HTERT RPE-1 (cell line): ENCODE measurements around the gene CNIH1.
"Not testable (repeated sequence)": the region's sequence is repeated elsewhere in the genome, so short reads cannot be mapped to it uniquely, and the experiment has no call there.

Source experiments
- in situ Hi-C: fragments of 300-500 bp; cut with MboI; formaldehyde crosslinking; loops from 4 replicates; pipeline ENCODE4 v1.14.3; 2020; ENCODE audit warnings: low sequenced_read_pairs

The CNIH1 gene

DNA sequence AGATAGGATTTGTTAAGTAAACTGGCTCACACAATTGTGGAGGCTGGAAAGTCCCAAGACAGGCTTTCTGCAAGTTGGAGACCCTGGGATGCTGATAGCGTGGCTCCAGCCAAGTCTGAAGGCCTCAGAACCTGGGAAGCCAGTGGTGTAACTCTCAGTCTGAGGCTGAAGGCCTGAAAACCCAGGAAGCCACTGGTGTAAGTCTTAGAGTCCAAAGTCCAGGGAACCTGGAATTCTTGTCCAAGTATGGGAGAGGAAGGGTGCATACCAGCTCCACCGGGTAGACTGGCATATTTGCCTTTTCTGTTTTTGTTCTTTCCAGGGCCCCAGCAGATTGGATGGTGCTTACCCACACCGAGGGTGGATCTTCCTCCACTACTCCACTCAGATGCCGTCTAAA, 29.5 kb upstream of the CNIH1 start:
- in situ Hi-C loops, result no loop called here

- in situ Hi-C loops, result no loop called here
These were observed 26.1 kb upstream of the CNIH1 start for GRCh38 chr14:54467280-54467679.

DNA sequence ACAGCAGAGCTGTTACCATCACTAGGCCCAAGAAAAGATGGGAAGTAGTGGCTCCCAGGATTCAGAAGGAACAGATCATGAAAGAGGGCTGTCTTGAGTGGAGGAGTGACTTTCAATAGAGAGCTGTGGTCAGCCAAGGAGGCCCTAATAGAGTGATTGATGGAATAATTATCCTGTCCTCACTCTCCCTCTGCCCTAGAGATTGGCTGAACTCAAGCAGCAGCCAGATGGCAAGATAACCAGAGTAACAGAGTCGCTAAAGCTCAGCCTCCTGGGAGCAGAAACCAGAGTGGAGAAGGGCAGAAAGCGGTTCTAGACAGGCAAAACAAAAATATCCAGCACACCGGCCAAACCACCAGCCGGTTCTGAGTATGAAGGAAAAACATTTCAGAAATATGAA, 24.5 kb upstream of the CNIH1 start:
- in situ Hi-C loops, result no loop called here

GRCh38 chr14:54462048-54462447, 20.9 kb upstream of the CNIH1 start:
- in situ Hi-C loops, result no loop called here

- in situ Hi-C loops, result no loop called here
These were observed 17.9 kb upstream of the CNIH1 start for GRCh38 chr14:54459106-54459505.

DNA sequence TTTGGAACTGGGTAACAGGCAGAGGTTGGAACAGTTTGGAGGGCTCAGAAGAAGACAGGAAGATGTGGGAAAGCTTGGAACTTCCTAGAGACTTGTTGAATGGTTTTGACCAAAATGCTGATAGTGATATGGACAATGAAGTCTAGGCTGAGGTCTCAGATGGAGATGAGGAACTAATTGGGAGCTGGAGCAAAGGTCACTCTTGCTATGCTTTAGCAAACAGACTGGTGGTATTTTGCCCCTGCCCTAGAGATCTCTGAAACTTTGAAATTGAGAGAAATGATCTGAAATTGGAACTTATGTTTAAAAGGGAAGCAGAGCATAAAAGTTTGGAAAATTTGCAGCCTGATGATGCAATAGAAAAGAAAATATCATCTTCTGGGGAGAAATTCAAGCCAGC, 17.4 kb upstream of the CNIH1 start:
- in situ Hi-C loops, result not testable (repeated sequence)

- in situ Hi-C loops, result no loop called here
These were observed 16.4 kb upstream of the CNIH1 start for GRCh38 chr14:54457609-54457996.

DNA sequence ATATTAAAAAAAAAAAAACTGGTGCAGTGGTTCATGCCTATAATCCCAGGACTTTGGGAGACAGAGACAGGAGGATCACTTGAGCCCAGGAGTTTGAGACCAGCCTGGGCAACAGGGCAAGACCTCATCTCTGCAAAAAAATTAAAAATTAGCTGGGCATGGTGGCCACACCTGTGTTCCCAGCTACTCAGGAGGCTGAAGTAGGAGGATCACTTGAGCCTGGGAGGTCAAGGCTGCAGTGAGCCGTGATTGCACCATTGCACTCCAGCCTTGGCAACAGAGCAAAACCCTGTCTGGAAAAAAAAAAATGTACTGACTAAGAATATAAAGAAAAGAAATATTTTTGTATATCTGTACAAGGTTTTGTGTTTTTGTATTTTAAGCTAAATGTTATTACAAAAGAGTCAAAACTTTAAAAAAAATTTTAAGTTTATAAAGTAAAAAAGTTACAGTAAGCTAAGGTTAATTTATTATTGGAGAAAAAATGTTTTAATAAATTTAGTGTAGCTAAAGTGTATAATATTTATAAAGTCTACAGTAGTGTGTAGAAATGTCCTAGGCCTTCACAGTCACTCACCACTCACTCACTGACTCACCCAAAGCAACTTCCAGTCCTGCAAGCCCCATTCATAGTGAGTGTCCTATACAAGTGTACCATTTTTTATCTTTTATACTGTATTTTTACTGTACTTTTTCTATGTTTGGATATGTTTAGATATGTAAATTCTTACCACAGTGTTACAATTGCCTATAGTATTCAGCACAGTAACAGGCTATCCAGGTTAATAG, 15.8 kb upstream of the CNIH1 start:
- in situ Hi-C loops, result not testable (repeated sequence)

- in situ Hi-C loops, result no loop called here
These were observed 14.2 kb upstream of the CNIH1 start for GRCh38 chr14:54455363-54455762.

- in situ Hi-C loops, result not testable (repeated sequence)
These were observed 12.8 kb upstream of the CNIH1 start for GRCh38 chr14:54453990-54454389.

DNA sequence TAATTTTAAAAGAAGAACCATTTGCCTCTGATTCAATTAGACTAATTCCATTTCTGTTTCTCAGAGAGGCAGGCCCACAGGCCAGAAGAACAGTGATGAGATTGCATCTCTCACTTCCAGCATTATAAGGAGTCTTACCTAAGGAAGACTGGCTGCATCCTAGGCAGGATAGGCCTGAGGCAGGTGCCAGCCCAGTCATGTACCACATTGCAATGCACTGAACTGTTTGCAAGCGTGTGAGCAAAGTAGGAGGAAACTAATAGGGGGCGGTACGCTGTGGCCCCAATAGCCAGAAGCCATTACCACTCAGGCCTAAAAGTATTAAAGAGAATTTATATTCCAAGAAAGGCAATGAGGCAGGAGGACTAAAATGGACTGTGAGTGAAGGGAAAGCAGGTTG, 12.1 kb upstream of the CNIH1 start:
- in situ Hi-C loops, result no loop called here

DNA sequence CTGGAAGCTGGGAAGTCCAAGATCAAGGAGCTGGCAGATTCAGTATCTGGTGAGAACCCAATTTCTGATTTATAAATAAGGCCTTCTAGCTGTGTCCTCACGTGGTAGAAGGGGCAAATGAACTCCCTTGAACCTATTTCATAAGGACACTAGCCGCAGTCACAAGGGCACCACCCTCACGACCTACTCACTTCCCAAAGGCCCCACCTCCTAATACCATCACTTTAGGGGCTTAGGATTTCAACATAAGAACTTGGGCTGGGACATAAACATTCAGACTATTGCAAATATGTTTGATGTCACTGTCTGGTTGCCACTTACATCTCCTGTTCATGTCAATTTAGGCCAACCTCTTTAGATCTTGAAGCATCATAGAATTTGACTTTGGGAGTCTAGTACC, 10.8 kb upstream of the CNIH1 start:
- in situ Hi-C loops, result no loop called here

GRCh38 chr14:54451121-54451601, 10.0 kb upstream of the CNIH1 start:
- in situ Hi-C loops, result no loop called here

DNA sequence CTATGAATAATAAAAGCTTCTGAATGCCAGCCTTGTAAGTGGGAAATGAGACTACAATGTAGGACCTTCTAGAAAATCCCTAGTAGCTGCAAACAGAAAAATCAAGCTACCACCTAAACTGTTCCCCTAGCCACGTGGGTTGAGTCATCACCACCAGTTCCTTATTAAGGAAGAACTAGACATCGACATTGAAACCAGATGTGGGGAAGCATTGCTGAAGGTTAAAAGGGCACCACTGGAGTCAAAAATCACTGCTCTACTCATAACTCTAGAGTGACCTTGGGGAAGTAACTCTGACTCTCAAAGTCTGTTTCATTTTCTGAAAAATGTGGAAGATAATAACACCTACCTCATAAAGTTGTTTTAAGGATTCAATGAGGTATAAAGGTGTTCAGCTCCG, 9.4 kb upstream of the CNIH1 start:
- in situ Hi-C loops, result no loop called here

DNA sequence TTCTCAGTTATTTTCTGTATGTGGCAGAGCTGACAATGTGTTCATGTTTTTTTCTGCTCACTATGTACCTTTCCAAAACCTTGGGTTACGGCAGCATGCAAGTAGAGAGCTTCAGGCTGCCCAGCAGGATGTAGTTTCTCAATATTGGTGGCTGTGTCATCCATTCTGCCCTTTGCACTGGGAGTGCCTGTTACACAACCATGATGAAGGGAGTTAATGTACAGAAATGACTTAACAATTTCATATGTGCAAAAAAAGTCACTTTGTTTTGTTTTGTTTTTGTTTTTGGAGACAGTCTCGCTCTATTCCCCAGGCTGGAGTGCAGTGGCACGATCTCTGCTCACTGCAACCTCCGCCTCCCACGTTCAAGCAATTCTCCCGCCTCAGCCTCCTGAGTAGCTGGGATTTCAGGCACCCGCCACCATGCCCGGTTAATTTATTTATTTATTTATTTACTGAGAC, 6.1 kb upstream of the CNIH1 start:
- in situ Hi-C loops, result no loop called here

DNA sequence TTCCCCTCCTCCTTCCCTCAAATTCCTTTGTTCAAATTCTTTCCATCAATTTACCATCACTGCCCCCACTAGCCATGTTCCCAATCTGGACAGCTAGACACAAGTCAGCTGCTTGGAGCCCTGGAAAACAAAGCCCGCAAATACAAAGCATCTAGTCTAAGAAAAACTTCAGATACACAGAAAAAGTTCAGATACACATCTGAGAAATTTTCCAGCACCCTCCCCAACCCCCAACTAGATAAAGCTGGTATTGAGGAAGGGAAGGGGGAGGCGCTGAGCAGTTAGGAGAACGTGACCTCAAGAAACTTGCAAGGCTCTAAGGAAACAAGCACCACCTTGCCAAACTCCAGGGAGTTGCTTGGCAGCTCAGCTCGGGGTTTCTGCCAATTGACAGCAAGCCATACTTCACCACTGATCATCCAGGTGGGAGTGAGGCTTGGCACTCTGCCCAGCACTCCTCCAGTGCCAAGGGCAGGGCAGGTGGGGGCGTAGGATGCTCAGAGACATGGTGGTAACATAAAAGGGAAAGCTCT, 5.1 kb upstream of the CNIH1 start:
- in situ Hi-C loops, result no loop called here

GRCh38 chr14:54444681-54445080, 3.5 kb upstream of the CNIH1 start:
- in situ Hi-C loops, result no loop called here

GRCh38 chr14:54443981-54444380, 2.8 kb upstream of the CNIH1 start:
- in situ Hi-C loops, result no loop called here

DNA sequence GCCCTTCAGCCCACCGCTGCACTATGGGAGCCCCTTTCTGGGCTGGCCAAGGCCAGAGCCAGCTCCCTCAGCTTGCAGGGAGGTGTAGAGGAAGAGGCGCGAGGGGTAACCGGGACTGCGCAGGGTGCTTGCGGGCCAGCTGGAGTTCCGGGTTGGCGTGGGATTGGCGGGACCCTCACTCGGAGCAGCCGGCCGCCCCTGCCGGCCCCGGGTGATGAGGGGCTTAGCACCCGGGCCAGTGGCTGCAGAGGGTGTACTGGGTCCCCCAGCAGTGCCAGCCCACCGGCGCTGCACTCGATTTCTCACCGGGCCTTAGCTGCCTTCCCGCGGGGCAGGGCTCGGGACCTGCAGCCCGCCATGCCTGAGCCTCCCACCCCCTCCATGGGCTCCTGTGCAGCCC, 1.8 kb upstream of the CNIH1 start:
- in situ Hi-C loops, result not testable (repeated sequence)

DNA sequence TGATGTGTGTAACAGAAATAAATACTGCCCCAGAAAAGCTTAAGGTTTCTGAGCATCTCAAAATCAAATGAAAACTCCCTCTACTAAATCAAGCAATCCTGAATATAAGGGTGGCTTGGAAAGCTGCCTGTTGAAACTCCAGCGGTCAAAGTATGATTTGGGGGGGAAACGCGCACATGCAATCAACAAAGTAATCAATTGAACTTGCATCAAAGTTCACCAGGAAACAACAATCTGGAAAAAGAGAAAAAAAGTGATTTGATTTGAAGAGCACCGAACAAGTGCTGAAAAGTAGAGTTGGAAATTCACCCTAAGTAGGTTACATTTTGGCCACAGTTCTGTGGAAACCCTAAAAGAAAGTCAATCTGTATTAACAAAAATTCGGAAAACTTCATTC, 700 bp downstream of the CNIH1 start:
- in situ Hi-C loops, result no loop called here

- in situ Hi-C loops, result no loop called here
These were observed 1.1 kb downstream of the CNIH1 start for GRCh38 chr14:54440037-54440436.

DNA sequence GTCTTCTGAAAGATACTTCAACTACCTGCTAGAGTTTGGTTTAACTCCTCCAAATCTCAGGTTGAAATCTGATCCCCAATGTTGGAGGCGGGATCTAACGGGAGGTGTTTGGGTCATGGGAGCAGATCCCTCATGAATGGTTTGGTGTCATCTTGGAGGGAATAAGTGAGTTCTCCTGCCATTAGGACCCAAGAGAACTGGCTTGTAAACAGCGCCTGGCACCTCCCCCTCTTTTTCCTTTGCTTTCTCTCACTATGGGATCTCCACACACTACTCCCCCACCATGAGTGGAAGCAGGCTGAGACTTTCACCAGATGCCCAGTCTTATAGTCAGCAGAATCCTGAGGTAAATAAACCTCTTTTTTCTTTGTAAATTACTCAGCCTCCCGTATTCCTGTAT, 2.5 kb downstream of the CNIH1 start:
- in situ Hi-C loops, result no loop called here

DNA sequence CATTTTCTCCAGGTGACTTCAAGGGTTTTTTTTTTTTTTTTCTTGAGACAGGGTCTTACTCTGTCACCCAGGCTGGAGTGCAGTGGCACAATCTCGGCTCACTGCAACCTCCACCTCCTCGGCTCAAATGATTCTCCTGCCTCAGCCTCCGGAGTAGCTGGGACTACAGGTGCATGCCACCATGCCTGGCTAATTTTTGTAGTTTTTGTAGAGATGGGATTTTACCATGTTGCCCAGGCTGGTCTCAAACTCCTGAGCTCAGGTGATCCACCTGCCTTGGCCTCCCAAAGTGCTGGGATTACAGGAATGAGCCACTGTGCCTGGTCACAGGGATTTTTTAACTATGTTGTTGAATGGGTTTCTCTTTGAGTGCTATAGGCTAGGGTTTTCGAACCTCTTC, 3.2 kb downstream of the CNIH1 start:
- in situ Hi-C loops, result not testable (repeated sequence)
